ENCODE measurements around the gene ZNRF3.
A peak's percentile ranks its signal among the peaks of the same experiment; 100 is the strongest.
"Not testable (repeated sequence)": the region's sequence is repeated elsewhere in the genome, so short reads cannot be mapped to it uniquely, and the experiment has no call there.

The ZNRF3 gene

GRCh38 chr22:29039148-29039547 lies 155.8 kb downstream of the ZNRF3 start:
- no peak for DNase-seq (ENCODE audit: low read depth)

- DNase-seq (ENCODE audit: low read depth): not testable (repeated sequence)
These were observed 156.3 kb downstream of the ZNRF3 start for GRCh38 chr22:29039684-29040083.

- DNase-seq (ENCODE audit: low read depth): peak; percentile 38
These were observed 157.3 kb downstream of the ZNRF3 start for GRCh38 chr22:29040385-29041275.

GRCh38 chr22:29041408-29041807 lies 158.0 kb downstream of the ZNRF3 start:
- no peak for DNase-seq (ENCODE audit: low read depth)

GRCh38 chr22:29043906-29044575 lies 160.7 kb downstream of the ZNRF3 start:
- DNase-seq (ENCODE audit: low read depth): no peak

GRCh38 chr22:29044657-29045176 lies 161.3 kb downstream of the ZNRF3 start:
- DNase-seq (ENCODE audit: low read depth): no peak

- DNase-seq (ENCODE audit: low read depth): no peak
These were observed 165.7 kb downstream of the ZNRF3 start for GRCh38 chr22:29048822-29049654.

GRCh38 chr22:29049655-29050263 lies 166.4 kb downstream of the ZNRF3 start:
- DNase-seq (ENCODE audit: low read depth): no peak

GRCh38 chr22:29050457-29050856 lies 167.1 kb downstream of the ZNRF3 start:
- DNase-seq (ENCODE audit: low read depth): no peak

GRCh38 chr22:29053048-29053702 lies 169.8 kb downstream of the ZNRF3 start:
- no peak for DNase-seq (ENCODE audit: low read depth)

GRCh38 chr22:29054251-29054767 lies 170.9 kb downstream of the ZNRF3 start:
- DNase-seq (ENCODE audit: low read depth): no peak

GRCh38 chr22:29055192-29055830 lies 171.9 kb downstream of the ZNRF3 start:
- no peak for DNase-seq (ENCODE audit: low read depth)

- no peak for DNase-seq (ENCODE audit: low read depth)
These were observed 173.1 kb downstream of the ZNRF3 start for GRCh38 chr22:29056472-29056871.

- DNase-seq (ENCODE audit: low read depth): no peak
These were observed 177.0 kb downstream of the ZNRF3 start for GRCh38 chr22:29060251-29060869.

GRCh38 chr22:29060931-29061330 lies 177.6 kb downstream of the ZNRF3 start:
- no peak for DNase-seq (ENCODE audit: low read depth)

- DNase-seq (ENCODE audit: low read depth): no peak
These were observed 178.4 kb downstream of the ZNRF3 start, which contains the start of gene C22orf31 for GRCh38 chr22:29061773-29062172. Gene C22orf31 (minus strand): TSS chr22:29061831. CDS start chr22:29061792, 39 bp downstream.

- no peak for DNase-seq (ENCODE audit: low read depth)
These were observed 179.0 kb downstream of the ZNRF3 start for GRCh38 chr22:29062286-29062821.

- DNase-seq (ENCODE audit: low read depth): no peak
These were observed 182.3 kb downstream of the ZNRF3 start for GRCh38 chr22:29065468-29066190.

- DNase-seq (ENCODE audit: low read depth): no peak
These were observed 186.1 kb downstream of the ZNRF3 start for GRCh38 chr22:29069463-29069862.
